Colonic mucosa (tissue), 4 donors: ENCODE measurements around the gene DNASE1L2. TPM values are rescaled to one million over a fixed set of nuclear protein-coding genes. Genes with fewer than 3 reads are reported as not detected.

ENCODE experiments used
- DNase-seq: peaks from one replicate; pipeline ENCODE4 v3.0.0-alpha.2; 2020
- H3K27ac ChIP-seq: fragments of 200-600 bp; one replicate; pipeline ENCODE4 v1.8.0; 2021
- H3K27me3 ChIP-seq: fragments of 200-600 bp; one replicate; pipeline ENCODE4 v1.8.0; 2021
- H3K36me3 ChIP-seq: fragments of 200-600 bp; one replicate; pipeline ENCODE4 v1.8.0; 2021
- H3K4me1 ChIP-seq: fragments of 200-600 bp; one replicate; pipeline ENCODE4 v1.8.0; 2021; ENCODE audit warnings: mild to moderate bottlenecking
- H3K4me3 ChIP-seq: fragments of 200-600 bp; one replicate; pipeline ENCODE4 v1.8.0; 2021
- H3K9ac ChIP-seq, 2 donors: one replicate each; pipeline ENCODE4 v1.7.0; 2013; ENCODE audit warnings: control low read depth in 2 of 2, low read depth in 2 of 2, low read length in 2 of 2
- H3K9me3 ChIP-seq: fragments of 200-600 bp; one replicate; pipeline ENCODE4 v1.8.0; 2021
- intact Hi-C: fragments of 100-400 bp; cut with DNase I; formaldehyde crosslinking; loops from one replicate; pipeline ENCODE4 v1.14.1; 2022
- total RNA-seq, 2 donors: library from RNA; stranded (reverse); fragmentation: NEBNext Ultra II Directional in 1 of 2; extraction: Animal tissue kit (Norgen Biotek cat#: 25700) in 1 of 2; gene quantifications; one replicate each; pipeline ENCODE4 v1.2.1, GENCODE V29; 2021
- TF ChIP-seq, protein P1 (sequence below): fragments of 200-600 bp; IDR thresholded peaks from one replicate; pipeline ENCODE4 v1.8.0; 2022; ENCODE audit warnings: antibody characterized with exemption, mild to moderate bottlenecking
- donor health status: healthy.
- donor health status: DM: no; HTN: no; CAD: no.
- donor health status: DM: no; HTN: no; CAD: no.

Gene DNASE1L2, protein sequence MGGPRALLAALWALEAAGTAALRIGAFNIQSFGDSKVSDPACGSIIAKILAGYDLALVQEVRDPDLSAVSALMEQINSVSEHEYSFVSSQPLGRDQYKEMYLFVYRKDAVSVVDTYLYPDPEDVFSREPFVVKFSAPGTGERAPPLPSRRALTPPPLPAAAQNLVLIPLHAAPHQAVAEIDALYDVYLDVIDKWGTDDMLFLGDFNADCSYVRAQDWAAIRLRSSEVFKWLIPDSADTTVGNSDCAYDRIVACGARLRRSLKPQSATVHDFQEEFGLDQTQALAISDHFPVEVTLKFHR
- total RNA-seq, result 1 to 10 TPM in 1 of 2 donors, under 1 TPM in 1; 0.85 to 2.4 TPM

DNA sequence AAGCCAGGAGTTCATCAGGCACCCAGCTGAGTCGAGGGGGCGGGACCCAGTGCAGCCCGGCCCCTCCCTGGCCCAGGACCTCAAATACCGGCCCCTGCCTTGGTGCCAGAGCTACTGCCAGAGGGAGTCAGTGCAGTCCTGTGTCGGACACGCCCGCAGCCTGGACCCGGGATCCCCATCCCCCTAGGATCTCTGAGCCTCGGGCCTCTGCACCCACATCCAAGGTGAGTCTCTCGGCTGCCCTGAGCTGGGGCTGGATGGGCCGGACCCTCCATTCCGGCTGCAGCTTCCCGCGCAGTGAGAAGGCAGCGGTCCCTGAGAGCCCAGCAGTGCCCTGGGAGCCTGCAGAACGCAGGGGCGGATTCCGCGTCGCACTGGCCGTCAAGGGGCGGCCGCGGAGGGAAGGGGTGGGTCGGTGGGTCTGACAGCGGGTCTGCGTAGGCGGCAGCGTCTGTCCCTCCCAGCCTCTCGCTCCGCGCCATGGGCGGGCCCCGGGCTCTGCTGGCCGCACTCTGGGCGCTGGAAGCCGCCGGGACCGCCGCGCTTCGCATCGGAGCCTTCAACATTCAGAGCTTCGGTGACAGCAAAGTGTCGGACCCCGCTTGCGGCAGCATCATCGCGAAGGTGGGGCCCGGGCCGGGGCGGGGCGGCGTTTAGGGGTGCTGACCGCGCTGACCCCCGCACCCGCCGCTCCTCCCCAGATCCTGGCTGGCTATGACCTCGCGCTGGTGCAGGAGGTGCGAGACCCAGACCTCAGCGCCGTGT is at the start of gene DNASE1L2:
TSS of gene DNASE1L2 (plus strand) at position 108 of the 765 bp plus-strand sequence. CDS start at position 481, 373 bp downstream.
- TF ChIP-seq, protein P1, sequence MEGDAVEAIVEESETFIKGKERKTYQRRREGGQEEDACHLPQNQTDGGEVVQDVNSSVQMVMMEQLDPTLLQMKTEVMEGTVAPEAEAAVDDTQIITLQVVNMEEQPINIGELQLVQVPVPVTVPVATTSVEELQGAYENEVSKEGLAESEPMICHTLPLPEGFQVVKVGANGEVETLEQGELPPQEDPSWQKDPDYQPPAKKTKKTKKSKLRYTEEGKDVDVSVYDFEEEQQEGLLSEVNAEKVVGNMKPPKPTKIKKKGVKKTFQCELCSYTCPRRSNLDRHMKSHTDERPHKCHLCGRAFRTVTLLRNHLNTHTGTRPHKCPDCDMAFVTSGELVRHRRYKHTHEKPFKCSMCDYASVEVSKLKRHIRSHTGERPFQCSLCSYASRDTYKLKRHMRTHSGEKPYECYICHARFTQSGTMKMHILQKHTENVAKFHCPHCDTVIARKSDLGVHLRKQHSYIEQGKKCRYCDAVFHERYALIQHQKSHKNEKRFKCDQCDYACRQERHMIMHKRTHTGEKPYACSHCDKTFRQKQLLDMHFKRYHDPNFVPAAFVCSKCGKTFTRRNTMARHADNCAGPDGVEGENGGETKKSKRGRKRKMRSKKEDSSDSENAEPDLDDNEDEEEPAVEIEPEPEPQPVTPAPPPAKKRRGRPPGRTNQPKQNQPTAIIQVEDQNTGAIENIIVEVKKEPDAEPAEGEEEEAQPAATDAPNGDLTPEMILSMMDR, result no peak
- peaks cover 23% of the 10 kb centered on the region for H3K36me3 ChIP-seq
- H3K27me3 ChIP-seq, result peaks cover 26% of the 10 kb centered on the region
- peaks cover 16% of the 10 kb centered on the region for H3K4me1 ChIP-seq
- DNase-seq, result peak; percentile 47
- H3K9me3 ChIP-seq, result no peaks in the 10 kb centered on the region
- H3K4me3 ChIP-seq, result peak within 1 kb of the TSS; percentile 13
- H3K27ac ChIP-seq, result no peak within 1 kb of the TSS
- H3K9ac ChIP-seq, result no peak within 1 kb of the TSS
- intact Hi-C loops, result no loop called here

GRCh38 chr16:2186505-2186904 is 49.7 kb upstream of the DNASE1L2 start:
- no peak for DNase-seq
- no peaks in the 10 kb centered on the region for H3K4me1 ChIP-seq
- H3K4me3 ChIP-seq, result no peak overlapping the region
- no peaks in the 10 kb centered on the region for H3K27me3 ChIP-seq
- TF ChIP-seq, protein P1, result no peak
- no peaks in the 10 kb centered on the region for H3K9me3 ChIP-seq
- H3K36me3 ChIP-seq, result no peaks in the 10 kb centered on the region
- H3K27ac ChIP-seq, result no peak overlapping the region
- H3K9ac ChIP-seq, result no peak overlapping the region
- intact Hi-C loops, result no loop called here

GRCh38 chr16:2187212-2187611 is 49.0 kb upstream of the DNASE1L2 start:
- Histone ChIP-seq H3K4me3 (no peak overlapping the region), H3K36me3 (no peaks in the 10 kb centered on the region), H3K9me3 (no peaks in the 10 kb centered on the region), H3K9ac (no peak overlapping the region), H3K27ac (no peak overlapping the region), H3K4me1 (no peaks in the 10 kb centered on the region), H3K27me3 (no peaks in the 10 kb centered on the region)
- intact Hi-C loops, result no loop called here
- TF ChIP-seq, protein P1, result no peak
- no peak for DNase-seq

- no peak for DNase-seq
- no peaks in the 10 kb centered on the region for H3K36me3 ChIP-seq
- TF ChIP-seq, protein P1, result no peak
- no peak overlapping the region for H3K4me3 ChIP-seq
- no peaks in the 10 kb centered on the region for H3K27me3 ChIP-seq
- H3K9me3 ChIP-seq, result no peaks in the 10 kb centered on the region
- no peaks in the 10 kb centered on the region for H3K4me1 ChIP-seq
- H3K9ac ChIP-seq, result no peak overlapping the region
- intact Hi-C loops, result no loop called here
- no peak overlapping the region for H3K27ac ChIP-seq
Observed at GRCh38 chr16:2188395-2188794, 47.8 kb upstream of the DNASE1L2 start.

DNA sequence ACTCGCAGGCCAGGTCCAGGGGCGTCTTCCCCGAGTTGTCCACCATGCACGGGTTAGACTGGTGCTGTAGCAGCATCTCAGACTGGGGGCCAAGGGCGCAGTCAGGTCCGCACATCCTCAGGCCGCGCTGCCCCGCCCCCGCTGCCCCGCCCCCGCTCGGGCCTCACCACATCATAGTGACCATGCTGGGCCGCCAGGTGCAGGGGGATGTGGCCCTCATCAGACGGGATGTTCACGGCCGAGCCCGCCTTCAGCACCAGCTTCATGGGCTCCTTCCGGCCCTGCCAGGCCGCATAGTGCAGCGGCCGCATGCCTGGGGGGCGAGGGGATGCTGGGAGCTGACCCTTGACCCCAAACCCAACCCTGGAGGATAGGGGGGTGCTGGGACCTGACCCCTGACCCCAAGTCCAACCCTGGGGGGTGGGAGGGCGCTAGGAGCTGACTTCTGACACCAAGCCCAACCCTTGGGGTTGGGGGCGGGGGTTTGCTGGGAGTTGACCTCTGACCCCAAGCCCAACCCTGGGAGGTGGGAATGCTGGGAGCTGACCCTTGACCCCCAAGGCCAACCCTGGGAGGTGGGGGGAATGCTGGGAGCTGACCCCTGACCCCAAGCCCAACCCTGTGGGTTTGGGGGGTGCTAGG is 46.9 kb upstream of the DNASE1L2 start:
- intact Hi-C loops, result no loop called here
- no peak overlapping the region for H3K4me3 ChIP-seq
- TF ChIP-seq, protein P1, result no peak
- H3K9me3 ChIP-seq, result no peaks in the 10 kb centered on the region
- no peak overlapping the region for H3K9ac ChIP-seq
- peaks cover 5% of the 10 kb centered on the region for H3K27me3 ChIP-seq
- no peak overlapping the region for H3K27ac ChIP-seq
- H3K4me1 ChIP-seq, result no peaks in the 10 kb centered on the region
- no peak for DNase-seq
- no peaks in the 10 kb centered on the region for H3K36me3 ChIP-seq
